Measurements from ENCODE around the gene FAM151A. TPM values are rescaled to one million over a fixed set of nuclear protein-coding genes. Genes with fewer than 3 reads are reported as not detected.

FAM151A gene
- total RNA-seq, 1 donor from 2014 or later: not detected

DNA sequence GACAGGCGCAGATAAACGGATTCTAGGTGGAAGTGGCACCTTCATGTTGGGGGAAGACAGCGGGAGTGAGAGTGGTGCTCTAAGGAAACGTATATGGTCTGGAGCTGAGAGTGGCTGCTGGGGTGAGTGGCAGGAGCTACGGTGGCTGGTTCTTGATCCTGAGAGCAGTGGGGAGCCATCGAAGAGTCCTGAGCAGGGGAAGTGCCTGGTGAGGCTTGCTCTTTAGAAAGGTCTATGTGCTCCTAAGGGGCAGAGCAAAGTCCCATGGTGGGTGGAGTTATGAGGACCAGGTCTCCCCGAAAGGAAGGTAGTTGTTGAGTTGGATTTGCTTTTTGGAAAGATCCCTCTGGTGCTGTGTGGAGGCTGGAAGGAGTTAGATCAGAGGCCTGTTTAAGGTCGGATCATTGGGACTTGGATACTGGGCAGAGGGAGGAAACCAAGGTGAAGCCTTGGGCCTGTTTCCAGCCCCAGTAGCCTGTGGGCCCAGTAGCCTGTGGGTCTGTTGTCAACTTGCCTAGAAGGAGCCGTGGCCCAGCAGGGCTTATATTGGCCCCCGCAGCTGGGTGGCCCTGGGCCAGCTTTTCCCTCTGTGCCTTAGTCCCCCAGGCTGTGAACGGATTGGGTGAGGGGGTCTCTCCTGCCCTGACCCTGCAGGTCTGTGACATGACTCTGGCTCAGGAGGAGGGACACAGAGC, 42.3 kb downstream of the FAM151A start:
- H3K27ac Mint-ChIP-seq: no peak overlapping the region
- no peaks in the 10 kb centered on the region for H3K36me3 Mint-ChIP-seq (ENCODE audit: insufficient read depth)
- peaks cover 11% of the 10 kb centered on the region for H3K4me1 Mint-ChIP-seq (ENCODE audit: low read depth)
- H3K27me3 Mint-ChIP-seq: no peaks in the 10 kb centered on the region
- no peak for DNase-seq (ENCODE audit: low spot score, unreplicated experiment)
- H3K4me3 Mint-ChIP-seq (ENCODE audit: low read depth): no peak overlapping the region
- H3K9me3 Mint-ChIP-seq (ENCODE audit: low read depth): no peaks in the 10 kb centered on the region
- TF ChIP-seq, protein P1, sequence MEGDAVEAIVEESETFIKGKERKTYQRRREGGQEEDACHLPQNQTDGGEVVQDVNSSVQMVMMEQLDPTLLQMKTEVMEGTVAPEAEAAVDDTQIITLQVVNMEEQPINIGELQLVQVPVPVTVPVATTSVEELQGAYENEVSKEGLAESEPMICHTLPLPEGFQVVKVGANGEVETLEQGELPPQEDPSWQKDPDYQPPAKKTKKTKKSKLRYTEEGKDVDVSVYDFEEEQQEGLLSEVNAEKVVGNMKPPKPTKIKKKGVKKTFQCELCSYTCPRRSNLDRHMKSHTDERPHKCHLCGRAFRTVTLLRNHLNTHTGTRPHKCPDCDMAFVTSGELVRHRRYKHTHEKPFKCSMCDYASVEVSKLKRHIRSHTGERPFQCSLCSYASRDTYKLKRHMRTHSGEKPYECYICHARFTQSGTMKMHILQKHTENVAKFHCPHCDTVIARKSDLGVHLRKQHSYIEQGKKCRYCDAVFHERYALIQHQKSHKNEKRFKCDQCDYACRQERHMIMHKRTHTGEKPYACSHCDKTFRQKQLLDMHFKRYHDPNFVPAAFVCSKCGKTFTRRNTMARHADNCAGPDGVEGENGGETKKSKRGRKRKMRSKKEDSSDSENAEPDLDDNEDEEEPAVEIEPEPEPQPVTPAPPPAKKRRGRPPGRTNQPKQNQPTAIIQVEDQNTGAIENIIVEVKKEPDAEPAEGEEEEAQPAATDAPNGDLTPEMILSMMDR (IDR thresholded peaks at IDR 0.05; ENCODE audit: unreplicated experiment): no peak

DNA sequence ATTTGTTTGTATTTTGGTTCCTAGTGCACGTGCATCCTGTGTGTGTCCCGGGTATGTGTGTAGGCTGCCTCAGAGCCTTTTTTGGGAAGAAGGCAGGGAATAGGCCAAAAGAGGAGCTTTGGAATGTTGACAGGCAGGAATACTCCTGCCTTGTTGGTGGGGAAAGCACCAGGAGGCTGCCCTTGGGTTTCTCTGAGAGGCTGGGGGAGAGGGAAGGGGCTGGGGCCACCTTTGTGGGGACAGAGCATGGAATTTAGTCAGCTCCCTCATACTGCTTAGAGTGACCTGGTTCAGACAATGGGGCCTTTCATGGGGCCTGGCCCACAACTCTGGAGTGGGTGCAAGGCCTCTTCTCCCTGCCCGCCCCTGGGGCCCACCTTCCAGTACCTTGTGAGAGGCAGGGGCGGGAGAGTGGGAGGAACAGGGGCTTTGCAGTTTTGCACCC, 44.0 kb downstream of the FAM151A start:
- H3K9me3 Mint-ChIP-seq (ENCODE audit: low read depth): no peaks in the 10 kb centered on the region
- peak overlapping the region; percentile 1 for H3K27ac Mint-ChIP-seq
- peaks cover 12% of the 10 kb centered on the region for H3K4me1 Mint-ChIP-seq (ENCODE audit: low read depth)
- H3K27me3 Mint-ChIP-seq: no peaks in the 10 kb centered on the region
- DNase-seq (ENCODE audit: low spot score, unreplicated experiment): no peak
- no peak overlapping the region for H3K4me3 Mint-ChIP-seq (ENCODE audit: low read depth)
- H3K36me3 Mint-ChIP-seq (ENCODE audit: insufficient read depth): no peaks in the 10 kb centered on the region
- TF ChIP-seq, protein P1 (IDR thresholded peaks at IDR 0.05; ENCODE audit: unreplicated experiment): no peak

DNA sequence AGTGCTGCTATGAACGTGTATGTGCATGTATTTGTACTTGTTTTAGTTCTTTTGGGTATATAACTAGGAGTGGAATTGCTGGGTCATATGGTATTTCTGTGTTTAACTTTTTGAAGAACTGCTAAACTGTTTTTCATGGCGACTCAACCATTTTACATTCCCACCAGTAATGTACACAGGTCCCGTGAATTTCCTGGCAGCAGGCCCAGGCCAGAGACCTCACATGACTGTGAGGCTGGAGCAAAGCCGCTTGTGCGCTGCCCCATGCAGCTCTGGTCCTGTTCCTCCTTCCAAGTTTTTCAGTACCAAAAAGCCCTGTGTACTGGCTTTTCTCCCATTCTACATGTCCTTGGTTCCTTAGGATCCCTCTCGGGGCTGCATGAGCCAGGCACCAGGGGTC, 45.7 kb downstream of the FAM151A start:
- no peak overlapping the region for H3K27ac Mint-ChIP-seq

DNA sequence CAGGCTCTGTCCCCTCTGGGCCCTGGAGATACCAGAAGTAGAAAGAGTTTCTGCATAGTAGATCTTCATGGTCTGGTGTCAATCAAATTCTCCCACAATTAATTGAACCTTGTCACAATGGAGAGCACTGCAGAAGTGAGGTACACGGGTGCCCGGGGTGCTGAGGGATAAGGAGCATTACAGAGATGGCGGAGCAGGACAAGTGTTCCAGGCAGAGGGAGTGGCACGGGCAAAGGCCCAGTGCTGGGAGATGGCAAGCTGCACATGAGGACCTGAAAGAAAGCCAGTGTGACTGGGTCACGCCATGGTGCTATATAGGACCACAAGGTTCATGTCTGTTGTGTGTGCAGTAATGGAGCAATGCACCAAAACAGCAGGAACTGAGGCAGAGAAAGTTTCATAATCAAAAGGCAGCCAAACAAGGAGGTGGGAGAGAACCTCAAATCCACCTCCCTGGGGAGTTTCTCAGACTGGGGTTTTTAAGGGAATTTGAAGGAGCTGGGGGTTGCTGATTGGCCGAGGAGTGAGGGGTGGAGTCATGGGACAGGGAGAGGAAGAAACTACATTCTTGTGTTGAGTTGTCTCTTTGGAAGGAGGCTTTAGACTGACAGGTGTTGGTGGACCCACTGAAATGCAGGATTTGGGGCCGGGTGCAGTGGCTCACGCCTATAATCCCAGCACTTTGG, 47.6 kb downstream of the FAM151A start:
- TF ChIP-seq, protein P1 (IDR thresholded peaks at IDR 0.05; ENCODE audit: unreplicated experiment): no peak
- no peak overlapping the region for H3K4me3 Mint-ChIP-seq (ENCODE audit: low read depth)
- no peak for DNase-seq (ENCODE audit: low spot score, unreplicated experiment)
- H3K36me3 Mint-ChIP-seq (ENCODE audit: insufficient read depth): no peaks in the 10 kb centered on the region
- no peaks in the 10 kb centered on the region for H3K9me3 Mint-ChIP-seq (ENCODE audit: low read depth)
- H3K27me3 Mint-ChIP-seq: no peaks in the 10 kb centered on the region
- no peak overlapping the region for H3K27ac Mint-ChIP-seq
- H3K4me1 Mint-ChIP-seq (ENCODE audit: low read depth): peaks cover 14% of the 10 kb centered on the region

More for the DNA sequence above, 45.7 kb downstream of the FAM151A start:
- Mint-ChIP-seq H3K4me1 (ENCODE audit: low read depth) (peaks cover 12% of the 10 kb centered on the region), H3K9me3 (ENCODE audit: low read depth) (no peaks in the 10 kb centered on the region), H3K27me3 (no peaks in the 10 kb centered on the region), H3K36me3 (ENCODE audit: insufficient read depth) (no peaks in the 10 kb centered on the region), H3K4me3 (ENCODE audit: low read depth) (no peak overlapping the region)
- TF ChIP-seq, protein P1 (IDR thresholded peaks at IDR 0.05; ENCODE audit: unreplicated experiment): no peak
- DNase-seq (ENCODE audit: low spot score, unreplicated experiment): no peak

DNA sequence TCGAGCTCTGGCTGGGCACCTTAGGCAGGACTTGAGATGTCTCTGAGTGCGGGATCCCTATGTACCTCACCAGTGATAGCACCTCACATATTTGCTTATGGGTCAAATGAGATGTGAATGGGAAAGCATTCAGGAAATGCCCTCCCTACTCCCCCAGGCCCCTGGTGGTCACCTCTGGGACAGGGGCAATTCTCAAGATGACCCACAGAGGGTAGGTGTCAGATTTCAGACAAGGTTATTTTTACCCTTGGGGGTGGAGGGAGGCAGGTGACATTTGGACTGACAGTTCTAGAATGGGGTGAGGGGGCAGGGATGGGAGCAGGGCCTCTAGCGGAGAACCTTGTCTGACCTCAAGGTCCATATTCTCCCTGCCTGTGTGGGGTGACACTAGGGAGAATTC, 48.2 kb downstream of the FAM151A start:
- no peak overlapping the region for H3K27ac Mint-ChIP-seq
- no peaks in the 10 kb centered on the region for H3K9me3 Mint-ChIP-seq (ENCODE audit: low read depth)
- no peak overlapping the region for H3K4me3 Mint-ChIP-seq (ENCODE audit: low read depth)
- no peaks in the 10 kb centered on the region for H3K27me3 Mint-ChIP-seq
- no peaks in the 10 kb centered on the region for H3K36me3 Mint-ChIP-seq (ENCODE audit: insufficient read depth)
- DNase-seq (ENCODE audit: low spot score, unreplicated experiment): no peak
- TF ChIP-seq, protein P1 (IDR thresholded peaks at IDR 0.05; ENCODE audit: unreplicated experiment): peak; percentile 23
- peaks cover 12% of the 10 kb centered on the region for H3K4me1 Mint-ChIP-seq (ENCODE audit: low read depth)

Measured in progenitor cell of endocrine pancreas (in vitro differentiated cells).